GM19035 (cell line): Measurements from ENCODE around the gene DKK2.

Experiments used
- ATAC-seq: cut with Tn5 transposase; IDR thresholded peaks from one replicate; pipeline ENCODE4 v1.9.1; 2021; ENCODE audit not compliant: unreplicated experiment

Gene DKK2

GRCh38 chr4:107017443-107018343 lies 18.4 kb downstream of the DKK2 start:
- ATAC-seq = no peak

GRCh38 chr4:107011312-107011711 lies 24.8 kb downstream of the DKK2 start:
- ATAC-seq = no peak

DNA sequence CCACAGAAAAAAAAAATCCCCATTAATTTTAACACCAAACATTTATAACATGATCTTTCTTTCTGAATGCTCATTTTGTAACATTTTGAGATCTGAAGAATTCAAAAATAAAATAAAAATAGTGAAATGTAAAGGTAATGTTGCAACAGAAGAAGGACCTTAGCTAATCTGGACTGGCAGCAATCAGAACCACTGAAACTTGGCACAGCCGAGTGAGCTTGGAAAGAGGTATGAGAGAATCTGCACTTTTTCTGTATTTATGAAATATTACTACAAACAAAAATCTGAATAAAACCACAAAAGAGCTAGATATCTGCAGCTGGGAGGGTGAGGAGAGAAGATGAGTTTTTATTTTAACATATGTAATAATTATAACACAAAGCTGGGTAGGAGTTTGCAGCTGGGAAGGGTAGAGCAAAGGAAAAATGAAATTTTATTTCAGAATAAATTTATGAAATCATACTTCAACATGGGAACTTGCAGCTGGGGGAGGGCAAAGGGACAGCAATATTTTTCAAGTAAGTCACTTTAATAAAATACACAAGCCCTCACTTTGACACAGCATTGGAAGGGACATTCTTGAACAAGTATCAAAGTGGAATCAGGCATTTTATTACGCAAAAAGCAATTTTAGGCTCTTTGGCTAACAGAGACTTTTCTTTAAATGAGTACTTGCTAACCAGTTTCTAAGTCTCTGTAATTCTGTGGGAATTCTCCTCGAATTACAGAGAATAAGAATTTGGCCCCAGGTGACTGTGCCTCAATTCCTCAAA lies 26.7 kb downstream of the DKK2 start:
- ATAC-seq = no peak

DNA sequence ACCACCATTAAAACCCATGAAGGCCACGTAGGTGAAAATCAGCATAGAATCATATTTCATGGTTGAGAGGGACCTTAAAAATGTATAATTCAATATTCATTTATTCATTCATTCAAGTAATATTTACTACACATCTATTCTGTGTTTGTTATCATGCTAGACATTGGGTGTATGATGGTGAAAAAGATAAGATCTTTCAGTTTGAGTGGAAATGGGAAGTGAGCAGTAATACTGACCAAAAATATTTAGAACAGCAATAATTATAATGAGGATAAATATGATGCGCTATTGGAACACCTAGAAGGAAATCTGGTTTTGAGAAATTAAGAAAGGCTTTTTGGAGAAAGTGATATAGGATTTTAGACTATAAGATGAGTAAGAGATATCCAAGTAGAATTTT lies 28.0 kb downstream of the DKK2 start:
- no peak for ATAC-seq

DNA sequence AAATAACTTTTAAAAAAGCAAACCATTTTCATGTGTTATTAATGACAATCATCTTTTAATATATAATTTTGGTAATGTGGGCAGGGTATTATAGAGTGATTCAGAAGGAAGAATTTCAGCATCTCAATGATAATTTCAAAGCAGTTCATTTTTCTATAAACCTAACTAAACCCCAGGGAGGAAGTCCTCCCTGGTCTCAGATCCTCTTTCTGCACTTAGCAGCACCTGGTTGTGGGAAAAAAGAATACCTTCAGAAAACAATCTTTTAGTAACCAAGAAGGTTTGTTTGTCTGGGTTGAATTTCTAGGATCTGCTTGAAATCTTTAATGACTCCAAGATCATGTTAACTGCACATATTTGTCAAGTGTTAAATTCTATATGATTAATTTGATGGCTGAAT lies 29.9 kb downstream of the DKK2 start:
- ATAC-seq = no peak

GRCh38 chr4:106996490-106996889 lies 39.6 kb downstream of the DKK2 start:
- ATAC-seq = no peak

DNA sequence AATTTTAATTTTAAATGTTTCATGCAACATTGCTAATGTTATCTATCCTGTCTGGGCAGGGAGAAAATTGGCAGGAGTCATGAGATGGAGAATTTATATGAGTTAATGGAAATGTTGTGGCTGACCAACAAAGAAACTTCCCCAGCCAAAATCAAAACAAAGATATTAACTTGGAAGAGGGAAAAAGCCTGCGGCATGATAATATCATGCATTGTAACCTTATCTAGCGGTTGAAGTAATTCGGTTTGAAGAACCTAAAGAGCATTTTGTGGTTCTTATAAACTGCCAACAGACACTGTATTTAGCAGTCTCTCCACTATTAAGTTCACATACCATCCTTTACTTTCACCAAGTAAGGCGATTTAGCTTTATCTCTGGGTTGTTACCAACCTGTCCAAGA lies 42.3 kb downstream of the DKK2 start:
- no peak for ATAC-seq

DNA sequence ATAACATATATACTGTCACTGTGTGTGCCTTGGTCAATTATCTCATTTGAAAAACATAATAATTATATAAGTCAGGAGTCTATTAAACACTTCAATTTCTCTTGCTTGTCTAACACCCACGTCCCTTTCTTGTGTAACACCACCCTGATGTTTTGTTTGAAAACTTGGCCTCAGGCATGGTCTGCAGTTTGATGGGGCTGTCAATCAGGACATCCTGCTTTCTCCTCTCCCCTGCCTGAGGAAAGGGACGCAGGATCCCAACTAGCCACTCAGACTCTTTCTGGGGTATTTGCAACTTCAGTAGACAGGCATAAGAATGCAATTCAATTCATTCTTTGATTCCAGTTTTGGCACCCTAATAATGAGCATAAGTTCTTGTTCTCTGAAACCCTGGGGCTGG lies 48.8 kb downstream of the DKK2 start:
- no peak for ATAC-seq

- ATAC-seq = no peak
These were observed 49.6 kb downstream of the DKK2 start for GRCh38 chr4:106986486-106986885.

DNA sequence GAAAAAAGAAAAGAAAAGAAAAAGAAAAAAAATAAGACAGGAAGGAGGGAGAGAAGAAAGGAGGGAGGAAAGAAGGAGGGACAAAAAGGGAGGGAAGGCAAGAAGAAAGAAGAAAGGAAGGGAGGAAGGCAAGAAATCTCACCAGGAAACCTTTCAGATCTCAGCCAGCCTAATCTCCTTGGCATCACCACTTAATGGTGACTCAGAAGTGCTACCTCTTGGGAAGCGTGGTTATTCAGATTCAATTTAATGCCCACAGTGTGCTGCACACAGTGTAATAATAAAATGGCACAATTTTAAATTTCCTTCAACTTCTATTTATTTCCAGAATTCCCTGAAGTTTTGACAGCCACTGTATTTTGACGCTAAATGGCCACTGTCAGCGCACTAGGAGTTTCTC lies 50.3 kb downstream of the DKK2 start:
- ATAC-seq = no peak

- no peak for ATAC-seq
These were observed 53.4 kb downstream of the DKK2 start for GRCh38 chr4:106982711-106983211.

DNA sequence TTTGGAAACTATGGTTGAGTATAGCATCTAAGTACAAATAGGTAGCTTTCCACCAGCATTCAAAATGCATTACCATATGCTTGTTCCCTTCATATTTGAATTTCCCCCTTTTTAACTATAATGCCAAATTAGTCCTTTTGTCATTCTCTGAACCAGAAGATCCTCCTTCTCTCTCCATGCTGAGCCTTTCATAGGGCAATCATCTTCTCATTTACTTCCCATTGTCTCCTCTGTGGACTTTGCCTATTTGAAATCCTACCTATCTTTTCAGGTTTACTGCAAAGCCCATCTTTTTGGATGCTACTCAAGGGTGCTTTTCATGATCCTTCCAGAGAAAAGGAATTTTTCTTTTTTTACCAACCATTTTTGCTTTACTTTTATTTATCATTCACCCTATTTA lies 54.7 kb downstream of the DKK2 start:
- no peak for ATAC-seq

GRCh38 chr4:106979476-106979875 lies 56.6 kb downstream of the DKK2 start:
- ATAC-seq = no peak

DNA sequence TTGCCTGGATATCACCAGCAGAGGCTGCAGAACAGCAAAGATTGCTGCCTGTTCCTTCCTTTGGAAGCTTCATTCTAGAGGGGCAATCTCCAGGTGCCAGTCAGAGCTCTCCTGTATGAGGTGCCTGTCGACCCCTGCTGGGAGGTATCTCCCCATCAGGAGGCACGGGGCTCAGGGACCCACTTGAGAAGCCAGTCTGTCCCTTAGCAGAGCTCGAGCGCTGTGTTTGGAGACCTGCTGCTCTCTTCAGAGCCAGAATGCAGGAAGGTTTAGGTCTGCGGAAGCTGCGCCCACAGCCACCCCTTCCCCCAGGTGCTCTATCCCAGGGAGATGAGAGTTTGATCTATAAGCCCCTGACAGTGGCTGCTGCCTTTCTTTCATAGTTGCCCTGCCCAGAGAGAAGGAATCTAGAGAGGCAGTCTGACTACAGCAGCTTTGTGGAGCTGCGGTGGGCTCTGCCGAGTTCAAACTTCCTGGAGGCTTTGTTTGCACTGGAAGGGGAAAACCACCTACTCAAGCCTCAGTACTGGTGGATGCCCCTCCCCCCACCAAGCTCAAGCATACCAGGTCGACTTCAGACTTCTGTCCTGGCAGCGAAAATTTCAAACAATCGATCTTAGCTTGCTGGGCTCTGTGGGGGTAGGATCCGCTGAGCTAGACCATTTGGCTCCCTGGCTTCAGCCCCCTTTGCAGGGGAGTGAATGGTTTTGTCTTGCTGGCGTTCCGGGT lies 57.9 kb downstream of the DKK2 start:
- no peak for ATAC-seq

- ATAC-seq = no peak
These were observed 64.5 kb downstream of the DKK2 start for GRCh38 chr4:106971636-106972035.

DNA sequence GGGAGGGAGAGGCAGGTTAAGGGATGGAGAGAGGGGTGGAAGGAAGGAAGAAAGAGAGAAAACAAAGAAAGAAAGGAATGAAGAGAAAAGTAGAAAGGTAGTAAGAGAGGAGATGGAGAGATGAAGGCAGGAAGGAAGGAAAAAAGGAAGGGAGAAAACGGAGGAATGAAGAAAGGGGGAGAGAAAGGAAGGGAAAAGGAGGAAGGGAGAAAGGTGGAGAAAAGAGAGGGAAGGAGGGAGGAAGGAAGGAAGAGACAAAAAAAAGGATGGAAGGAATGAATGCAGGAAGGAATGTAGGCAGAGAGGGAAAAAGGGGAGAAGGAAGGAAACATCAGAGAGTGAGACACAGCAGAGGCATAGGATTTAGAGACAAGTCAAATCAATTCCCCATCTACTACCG lies 68.2 kb downstream of the DKK2 start:
- no peak for ATAC-seq

DNA sequence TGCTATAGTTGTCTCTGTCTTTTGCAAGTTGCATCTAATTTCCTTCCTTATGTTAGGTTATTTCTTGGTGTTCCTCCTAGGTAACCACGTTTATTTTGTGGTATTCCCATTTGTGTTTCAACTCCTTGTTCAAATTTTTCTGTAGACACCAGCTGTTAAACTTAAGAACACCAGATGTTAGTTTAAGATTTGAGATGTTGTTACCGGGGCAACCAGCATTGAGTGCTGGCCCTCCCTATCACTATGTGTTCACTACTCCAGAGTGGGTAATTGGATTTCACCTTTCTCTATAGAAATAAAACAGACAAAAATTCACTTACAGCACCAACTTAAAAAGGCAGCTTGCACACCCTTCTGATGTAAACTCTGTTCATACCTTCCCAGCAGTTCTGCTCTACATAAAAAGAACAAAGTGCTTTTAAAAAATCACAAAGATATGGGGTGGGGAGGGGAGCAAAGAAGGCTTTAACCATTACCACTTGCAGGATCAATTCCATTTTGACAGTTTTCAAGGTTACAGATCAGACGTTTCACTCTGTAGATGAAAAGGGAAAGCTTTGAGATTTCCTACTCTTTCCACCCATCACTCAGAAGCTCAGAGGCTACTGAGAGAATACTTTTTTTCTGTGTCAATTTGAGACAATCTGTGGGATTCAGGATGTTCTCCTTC lies 82.9 kb downstream of the DKK2 start:
- ATAC-seq = no peak

- ATAC-seq = no peak
These were observed 84.2 kb downstream of the DKK2 start for GRCh38 chr4:106951891-106952290.

DNA sequence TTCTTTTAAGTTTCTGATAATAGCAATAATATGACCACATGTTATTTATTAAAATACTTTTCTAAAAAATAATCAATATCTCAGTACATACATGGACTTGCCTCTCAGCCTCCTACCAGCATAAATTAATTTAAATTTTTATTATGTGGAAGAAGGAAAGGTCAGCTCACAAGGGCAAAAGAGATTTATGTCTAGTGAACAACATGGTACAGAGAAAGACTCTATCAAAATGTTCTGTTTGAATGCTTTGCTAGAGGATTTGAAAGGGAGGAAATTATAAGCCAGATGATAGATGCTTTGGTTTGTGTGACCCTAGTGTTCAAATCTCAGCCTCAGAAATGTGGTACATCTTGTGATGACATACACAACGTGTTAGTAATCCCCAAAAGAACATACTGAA lies 94.3 kb downstream of the DKK2 start:
- ATAC-seq = no peak

GRCh38 chr4:106930522-106930921 lies 105.6 kb downstream of the DKK2 start:
- no peak for ATAC-seq

DNA sequence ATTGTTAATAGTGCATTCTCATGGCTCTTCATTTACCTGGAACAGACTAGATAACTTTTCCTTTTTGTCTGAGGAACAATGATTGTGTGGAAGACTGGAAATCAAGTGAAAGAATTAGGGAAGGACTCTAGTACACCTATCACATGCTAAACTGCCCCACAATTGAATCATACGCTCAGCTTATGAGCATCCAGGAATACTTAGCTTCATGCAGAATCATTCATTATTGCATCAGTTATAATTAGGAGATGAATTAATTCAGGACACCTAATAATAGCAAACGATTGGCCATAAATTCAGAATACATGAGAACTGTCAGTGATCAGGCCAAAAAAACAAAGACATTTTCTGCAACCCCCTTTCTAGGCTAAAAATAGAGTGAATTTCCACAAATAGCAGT lies 106.9 kb downstream of the DKK2 start:
- no peak for ATAC-seq
